PC-3 (cell line): ENCODE results near the gene CDKN2B-AS1. TPM values are rescaled to one million over a fixed set of nuclear protein-coding genes. Genes with fewer than 3 reads are reported as not detected.
A peak's percentile ranks its signal among the peaks of the same experiment; 100 is the strongest.

Experiments
- ATAC-seq: fragments of 200-7000 bp; cut with Tn5 transposase; 2 replicates; pipeline ENCODE4 v1.9.1; 2020; ENCODE audit warnings: mild to moderate bottlenecking, moderate library complexity
- BruUV-seq: library from RNA; stranded (reverse); fragments of 400-500 nt; replicated peaks from 2 replicates; lab custom pipeline; 2021; lab: Mats Ljungman, UMichigan
- CTCF ChIA-PET: fragments of 300-600 bp; sonication (Branson Sonifier 250); formaldehyde crosslinking; loops from one replicate; lab custom pipeline; 2022; ENCODE audit warnings: antibody characterized with exemption; lab: Charles Lee
- POLR2A ChIA-PET: fragments of 300-600 bp; sonication (Branson Sonifier 250); formaldehyde crosslinking; loops from one replicate; lab custom pipeline; 2022; ENCODE audit warnings: antibody characterized with exemption; ENCODE audit not compliant: unreplicated experiment; lab: Charles Lee
- DNase-seq: peaks from one replicate; pipeline ENCODE4 v3.0.0-alpha.2; 2015
- H2AFZ ChIP-seq: fragments of 300-600 bp; sonication (generic); 2 replicates; pipeline ENCODE4 v1.6.0; 2016; ENCODE audit warnings: antibody characterized with exemption, low read length
- H3F3A ChIP-seq: fragments of 300-600 bp; sonication (generic); one replicate; pipeline ENCODE4 v1.6.0; 2017; ENCODE audit warnings: antibody characterized with exemption, low read length, control low read depth, mild to moderate bottlenecking; ENCODE audit not compliant: unreplicated experiment
- H3K27ac ChIP-seq: fragments of 300-600 bp; sonication (generic); 2 replicates; pipeline ENCODE4 v1.5.1; 2016; ENCODE audit warnings: mild to moderate bottlenecking, low read length
- H3K27me3 ChIP-seq: fragments of 300-600 bp; sonication (generic); 2 replicates; pipeline ENCODE4 v1.6.1; 2016; ENCODE audit warnings: low read length, mixed read lengths
- H3K36me3 ChIP-seq: fragments of 300-600 bp; sonication (generic); 2 replicates; pipeline ENCODE4 v1.6.1; 2016; ENCODE audit warnings: low read depth, mixed run types, low read length, mixed read lengths
- H3K4me1 ChIP-seq: fragments of 300-600 bp; sonication (generic); 2 replicates; pipeline ENCODE4 v1.5.1; 2016; ENCODE audit warnings: low read length; ENCODE audit not compliant: insufficient read depth
- H3K4me2 ChIP-seq: fragments of 300-600 bp; sonication (generic); 2 replicates; pipeline ENCODE4 v1.6.0; 2016; ENCODE audit warnings: low read length
- H3K4me3 ChIP-seq: fragments of 300-600 bp; sonication (generic); 2 replicates; pipeline ENCODE4 v1.5.1; 2016; ENCODE audit warnings: mild to moderate bottlenecking, low read length, mixed read lengths
- H3K79me2 ChIP-seq: fragments of 300-600 bp; sonication (generic); 2 replicates; pipeline ENCODE4 v1.6.1; 2017; ENCODE audit warnings: low read length, mixed read lengths
- H3K9ac ChIP-seq: fragments of 300-600 bp; sonication (generic); 2 replicates; pipeline ENCODE4 v1.6.0; 2016; ENCODE audit warnings: mild to moderate bottlenecking, low read length
- H3K9me2 ChIP-seq: fragments of 300-600 bp; sonication (generic); replicated peaks from 2 replicates; pipeline ENCODE4 v1.6.1; 2016; ENCODE audit warnings: mixed run types, low read length, mixed read lengths
- H3K9me3 ChIP-seq: fragments of 300-600 bp; sonication (generic); 2 replicates; pipeline ENCODE4 v1.6.1; 2016; ENCODE audit warnings: low read length, mixed read lengths
- H4K20me1 ChIP-seq: fragments of 300-600 bp; sonication (generic); 2 replicates; pipeline ENCODE4 v1.6.1; 2016; ENCODE audit warnings: low read length, mixed read lengths
- EZH2 ChIP-seq: fragments of 300-600 bp; sonication (generic); IDR thresholded peaks from one replicate; pipeline ENCODE4 v1.6.1; 2017; ENCODE audit warnings: antibody characterized with exemption, mild to moderate bottlenecking, low read length; ENCODE audit not compliant: unreplicated experiment
- EZH2phosphoT487 ChIP-seq: fragments of 300-600 bp; sonication (generic); IDR thresholded peaks from 2 replicates; pipeline ENCODE4 v1.6.1; 2018; ENCODE audit warnings: mild to moderate bottlenecking, antibody characterized with exemption, low read length, borderline replicate concordance
- intact Hi-C: fragments of 100-400 bp; cut with micrococcal nuclease; formaldehyde crosslinking; loops from 2 replicates; pipeline ENCODE4 v1.9.0; 2023
- total RNA-seq: library from RNA; depleted of rRNA; stranded (reverse); fragments of >200 nt; gene quantifications from 2 replicates; pipeline ENCODE4 v1.2.3, GENCODE V29; 2014
- TF ChIP-seq, protein P1 (sequence below): fragments of 300-600 bp; sonication (generic); conservative IDR thresholded peaks from 2 replicates; pipeline ENCODE4 v1.5.1; 2017; ENCODE audit warnings: antibody characterized with exemption, low read depth, mild to moderate bottlenecking, low read length

The CDKN2B-AS1 gene
- total RNA-seq, 1 experiment from 2014 or later = 2.0 TPM

DNA sequence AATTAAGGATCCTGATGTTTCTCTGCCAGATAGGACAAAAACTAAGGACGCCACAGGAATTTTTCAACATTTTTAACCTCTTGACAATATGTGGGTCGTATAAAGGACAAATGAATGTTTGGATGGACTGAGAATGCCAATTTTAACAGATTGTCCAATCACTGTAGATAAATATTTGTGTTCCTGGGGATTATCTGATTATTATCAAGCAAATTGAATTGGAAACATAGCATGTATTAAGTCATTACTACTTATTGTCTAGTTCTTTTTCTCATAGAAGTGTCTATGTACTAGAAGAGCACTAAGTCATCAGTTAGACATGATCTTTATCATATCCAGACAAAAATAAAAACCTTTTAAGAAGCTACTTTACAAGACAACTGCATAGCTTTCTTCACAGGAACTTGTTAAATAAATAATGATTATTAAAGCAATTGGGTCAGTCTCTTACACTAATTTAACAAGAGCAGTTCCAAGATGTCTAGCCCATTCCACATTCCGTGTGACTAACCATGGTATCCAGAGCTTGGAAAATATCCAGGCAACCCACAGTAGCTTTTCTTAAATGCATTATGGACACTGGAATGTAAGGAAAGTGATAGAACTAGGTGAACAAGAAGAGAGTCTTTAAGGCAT lies 142.0 kb downstream of the CDKN2B-AS1 start:
- H3K9ac ChIP-seq = no peak overlapping the region
- no peak overlapping the region for H2AFZ ChIP-seq
- no peak for TF ChIP-seq EZH2phosphoT487
- no peak for TF ChIP-seq EZH2
- TF ChIP-seq, protein P1, sequence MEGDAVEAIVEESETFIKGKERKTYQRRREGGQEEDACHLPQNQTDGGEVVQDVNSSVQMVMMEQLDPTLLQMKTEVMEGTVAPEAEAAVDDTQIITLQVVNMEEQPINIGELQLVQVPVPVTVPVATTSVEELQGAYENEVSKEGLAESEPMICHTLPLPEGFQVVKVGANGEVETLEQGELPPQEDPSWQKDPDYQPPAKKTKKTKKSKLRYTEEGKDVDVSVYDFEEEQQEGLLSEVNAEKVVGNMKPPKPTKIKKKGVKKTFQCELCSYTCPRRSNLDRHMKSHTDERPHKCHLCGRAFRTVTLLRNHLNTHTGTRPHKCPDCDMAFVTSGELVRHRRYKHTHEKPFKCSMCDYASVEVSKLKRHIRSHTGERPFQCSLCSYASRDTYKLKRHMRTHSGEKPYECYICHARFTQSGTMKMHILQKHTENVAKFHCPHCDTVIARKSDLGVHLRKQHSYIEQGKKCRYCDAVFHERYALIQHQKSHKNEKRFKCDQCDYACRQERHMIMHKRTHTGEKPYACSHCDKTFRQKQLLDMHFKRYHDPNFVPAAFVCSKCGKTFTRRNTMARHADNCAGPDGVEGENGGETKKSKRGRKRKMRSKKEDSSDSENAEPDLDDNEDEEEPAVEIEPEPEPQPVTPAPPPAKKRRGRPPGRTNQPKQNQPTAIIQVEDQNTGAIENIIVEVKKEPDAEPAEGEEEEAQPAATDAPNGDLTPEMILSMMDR = no peak
- peak; percentile 31 for ATAC-seq
- peak; percentile 78 for DNase-seq
- CTCF ChIA-PET = no interaction called here
- no TSS peak for BruUV-seq
- no peaks in the 10 kb centered on the region for H4K20me1 ChIP-seq
- no peaks in the 10 kb centered on the region for H3F3A ChIP-seq
- no peaks in the 10 kb centered on the region for H3K79me2 ChIP-seq
- H3K27me3 ChIP-seq = no peaks in the 10 kb centered on the region
- no peaks in the 10 kb centered on the region for H3K9me3 ChIP-seq
- H3K4me3 ChIP-seq = no peak overlapping the region
- intact Hi-C loops = no loop called here
- POLR2A ChIA-PET = interaction anchor here (0.6 kb wide), 1 partner anchor 1165 kb away, joined by 6 read pairs; no protein-coding TSS in a partner anchor
- no peak overlapping the region for H3K27ac ChIP-seq
- no peaks in the 10 kb centered on the region for H3K9me2 ChIP-seq
- H3K4me1 ChIP-seq = peaks cover 13% of the 10 kb centered on the region
- no peaks in the 10 kb centered on the region for H3K36me3 ChIP-seq
- peak overlapping the region; percentile 7; the same call in 1 of the 2 replicates for H3K4me2 ChIP-seq

- H3K9me2 ChIP-seq = no peaks in the 10 kb centered on the region
Measured at GRCh38 chr9:22138956-22139660, 144.5 kb downstream of the CDKN2B-AS1 start.

More at GRCh38 chr9:22138956-22139660, 144.5 kb downstream of the CDKN2B-AS1 start:
- Histone ChIP-seq H3K27me3 (no peaks in the 10 kb centered on the region), H3K4me2 (no peak overlapping the region), H3K9ac (no peak overlapping the region), H3F3A (no peaks in the 10 kb centered on the region), H3K79me2 (no peaks in the 10 kb centered on the region), H3K27ac (no peak overlapping the region), H4K20me1 (no peaks in the 10 kb centered on the region), H3K4me1 (peaks cover 32% of the 10 kb centered on the region), H2AFZ (no peak overlapping the region), H3K4me3 (no peak overlapping the region), H3K9me3 (no peaks in the 10 kb centered on the region), H3K36me3 (no peaks in the 10 kb centered on the region)
- CTCF ChIA-PET = no interaction called here
- DNase-seq (no peak), ATAC-seq (no peak)
- BruUV-seq = no TSS peak
- TF ChIP-seq EZH2phosphoT487 (no peak), EZH2 (no peak)
- TF ChIP-seq, protein P1 = no peak
- intact Hi-C loops = no loop called here
- POLR2A ChIA-PET = no interaction called here
